ENCODE measurements around the gene SLIT3. TPM values are rescaled to one million over a fixed set of nuclear protein-coding genes. Genes with fewer than 3 reads are reported as not detected.

SLIT3 gene
- total and polyA plus RNA-seq, 9 of the 15 experiments (the other 6 are each of a cell fraction or from before 2014, with no cell fraction given): 0.01 to 0.04 TPM; not detected in 7

DNA sequence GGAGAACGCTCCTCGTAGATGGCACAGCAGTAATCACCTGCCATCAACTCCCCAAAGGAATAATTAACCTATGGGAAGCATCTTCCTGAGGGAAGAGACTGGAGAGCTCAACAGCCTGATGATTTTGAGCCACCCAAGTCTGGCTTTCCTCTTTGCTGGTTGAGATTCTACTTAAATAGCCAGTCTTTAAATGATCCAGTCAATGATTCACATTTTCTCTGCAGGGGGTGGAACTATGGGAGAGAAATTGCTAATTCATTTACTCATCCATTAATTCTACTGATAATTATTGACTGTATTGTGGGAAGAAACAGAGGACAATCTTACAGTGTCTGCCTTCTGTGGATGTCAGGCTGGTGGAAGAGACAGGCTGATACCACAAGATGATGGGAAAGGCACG, 366.8 kb downstream of the SLIT3 start (continued):
- TF ChIP-seq, protein P1, sequence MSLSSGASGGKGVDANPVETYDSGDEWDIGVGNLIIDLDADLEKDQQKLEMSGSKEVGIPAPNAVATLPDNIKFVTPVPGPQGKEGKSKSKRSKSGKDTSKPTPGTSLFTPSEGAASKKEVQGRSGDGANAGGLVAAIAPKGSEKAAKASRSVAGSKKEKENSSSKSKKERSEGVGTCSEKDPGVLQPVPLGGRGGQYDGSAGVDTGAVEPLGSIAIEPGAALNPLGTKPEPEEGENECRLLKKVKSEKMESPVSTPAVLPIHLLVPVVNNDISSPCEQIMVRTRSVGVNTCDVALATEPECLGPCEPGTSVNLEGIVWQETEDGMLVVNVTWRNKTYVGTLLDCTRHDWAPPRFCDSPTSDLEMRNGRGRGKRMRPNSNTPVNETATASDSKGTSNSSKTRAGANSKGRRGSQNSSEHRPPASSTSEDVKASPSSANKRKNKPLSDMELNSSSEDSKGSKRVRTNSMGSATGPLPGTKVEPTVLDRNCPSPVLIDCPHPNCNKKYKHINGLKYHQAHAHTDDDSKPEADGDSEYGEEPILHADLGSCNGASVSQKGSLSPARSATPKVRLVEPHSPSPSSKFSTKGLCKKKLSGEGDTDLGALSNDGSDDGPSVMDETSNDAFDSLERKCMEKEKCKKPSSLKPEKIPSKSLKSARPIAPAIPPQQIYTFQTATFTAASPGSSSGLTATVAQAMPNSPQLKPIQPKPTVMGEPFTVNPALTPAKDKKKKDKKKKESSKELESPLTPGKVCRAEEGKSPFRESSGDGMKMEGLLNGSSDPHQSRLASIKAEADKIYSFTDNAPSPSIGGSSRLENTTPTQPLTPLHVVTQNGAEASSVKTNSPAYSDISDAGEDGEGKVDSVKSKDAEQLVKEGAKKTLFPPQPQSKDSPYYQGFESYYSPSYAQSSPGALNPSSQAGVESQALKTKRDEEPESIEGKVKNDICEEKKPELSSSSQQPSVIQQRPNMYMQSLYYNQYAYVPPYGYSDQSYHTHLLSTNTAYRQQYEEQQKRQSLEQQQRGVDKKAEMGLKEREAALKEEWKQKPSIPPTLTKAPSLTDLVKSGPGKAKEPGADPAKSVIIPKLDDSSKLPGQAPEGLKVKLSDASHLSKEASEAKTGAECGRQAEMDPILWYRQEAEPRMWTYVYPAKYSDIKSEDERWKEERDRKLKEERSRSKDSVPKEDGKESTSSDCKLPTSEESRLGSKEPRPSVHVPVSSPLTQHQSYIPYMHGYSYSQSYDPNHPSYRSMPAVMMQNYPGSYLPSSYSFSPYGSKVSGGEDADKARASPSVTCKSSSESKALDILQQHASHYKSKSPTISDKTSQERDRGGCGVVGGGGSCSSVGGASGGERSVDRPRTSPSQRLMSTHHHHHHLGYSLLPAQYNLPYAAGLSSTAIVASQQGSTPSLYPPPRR (CRISPR knock-in tag; IDR thresholded peaks at IDR 0.05; ENCODE audit: borderline replicate concordance): no peak
- TF ChIP-seq ZBTB7A (IDR thresholded peaks at IDR 0.05; ENCODE audit: borderline replicate concordance, control insufficient read depth, low read depth, low read length) (no peak), RFX5 (IDR thresholded peaks at IDR 0.05; ENCODE audit: low read depth, low read length) (no peak), GABPA (tag; conservative IDR thresholded peaks at IDR 0.05; ENCODE audit: low read depth) (no peak), CBFB (CRISPR knock-in tag; IDR thresholded peaks at IDR 0.05) (no peak)
